PC-9 (cell line): ENCODE data around the gene ATXN7L2. TPM values are rescaled to one million over a fixed set of nuclear protein-coding genes. Genes with fewer than 3 reads are reported as not detected.
A peak's percentile ranks its signal among the peaks of the same experiment; 100 is the strongest.

Source experiments
- BruUV-seq: library from RNA; stranded (reverse); fragments of 400-500 nt; replicated peaks from 2 replicates; lab custom pipeline; 2021; lab: Mats Ljungman, UMichigan
- CTCF ChIA-PET: fragments of 300-600 bp; sonication (Branson Sonifier 250); formaldehyde crosslinking; loops from one replicate; lab custom pipeline; 2022; ENCODE audit warnings: antibody characterized with exemption; lab: Charles Lee
- POLR2A ChIA-PET: fragments of 300-600 bp; sonication (Branson Sonifier 250); formaldehyde crosslinking; loops from one replicate; lab custom pipeline; 2022; ENCODE audit warnings: antibody characterized with exemption; ENCODE audit not compliant: unreplicated experiment; lab: Charles Lee
- DNase-seq, 2 experiments: peaks; one replicate each; pipeline versions ENCODE4 v3.0.0 to v3.0.0-alpha.2; 2015 to 2022; ENCODE audit warnings: mixed read lengths in 1 of 2
- H2AFZ ChIP-seq: fragments of 200-600 bp; sonication (generic); 2 replicates; pipeline ENCODE4 v1.8.1; 2017; ENCODE audit warnings: antibody characterized with exemption
- H3F3A ChIP-seq: fragments of 200-600 bp; sonication (generic); 2 replicates; pipeline ENCODE4 v1.8.1; 2017; ENCODE audit warnings: antibody characterized with exemption, mild to moderate bottlenecking, low read depth; ENCODE audit not compliant: insufficient read depth
- H3K27ac ChIP-seq: fragments of 200-600 bp; sonication (generic); 2 replicates; pipeline ENCODE4 v1.6.1; 2016; ENCODE audit warnings: mixed run types
- H3K27me3 ChIP-seq: fragments of 200-600 bp; sonication (generic); 2 replicates; pipeline ENCODE4 v1.6.1; 2016; ENCODE audit warnings: low read depth, mixed run types; ENCODE audit not compliant: insufficient read depth
- H3K36me3 ChIP-seq: fragments of 200-600 bp; sonication (generic); 2 replicates; pipeline ENCODE4 v1.6.1; 2016; ENCODE audit warnings: low read depth, mixed run types
- H3K4me1 ChIP-seq: fragments of 200-600 bp; sonication (generic); replicated peaks from 2 replicates; pipeline ENCODE4 v1.6.1; 2016; ENCODE audit warnings: mixed run types; ENCODE audit not compliant: insufficient read depth
- H3K4me2 ChIP-seq: fragments of 200-600 bp; sonication (generic); 2 replicates; pipeline ENCODE4 v1.6.1; 2017; ENCODE audit warnings: mixed run types
- H3K4me3 ChIP-seq: fragments of 200-600 bp; sonication (generic); 2 replicates; pipeline ENCODE4 v1.6.1; 2016; ENCODE audit warnings: mixed run types
- H3K79me2 ChIP-seq: fragments of 200-600 bp; sonication (generic); 2 replicates; pipeline ENCODE4 v1.6.1; 2017; ENCODE audit warnings: low read depth, mixed run types
- H3K9me2 ChIP-seq: fragments of 200-600 bp; sonication (generic); 2 replicates; pipeline ENCODE4 v1.8.1; 2017; ENCODE audit warnings: mild to moderate bottlenecking; ENCODE audit not compliant: insufficient read depth
- H3K9me3 ChIP-seq: fragments of 200-600 bp; sonication (generic); 2 replicates; pipeline ENCODE4 v1.8.1; 2016; ENCODE audit warnings: low read depth; ENCODE audit not compliant: insufficient read depth
- H4K20me1 ChIP-seq: fragments of 200-600 bp; sonication (generic); 2 replicates; pipeline ENCODE4 v1.8.1; 2017; ENCODE audit not compliant: insufficient read depth
- EZH2 ChIP-seq: fragments of 200-600 bp; sonication (generic); IDR thresholded peaks from 2 replicates; pipeline ENCODE4 v1.8.0; 2017; ENCODE audit warnings: antibody characterized with exemption, low read depth
- intact Hi-C: fragments of 100-400 bp; cut with micrococcal nuclease; formaldehyde crosslinking; loops from one replicate; pipeline ENCODE4 v1.10.0; 2022; ENCODE audit not compliant: unreplicated experiment
- total RNA-seq: library from RNA; stranded (reverse); gene quantifications from 2 replicates; pipeline ENCODE4 v1.2.3, GENCODE V29; 2021
- TF ChIP-seq, protein P1 (sequence below): fragments of 200-600 bp; sonication (generic); conservative IDR thresholded peaks from 2 replicates; pipeline ENCODE4 v1.6.1; 2017; ENCODE audit warnings: mixed run types, antibody characterized with exemption, mild to moderate bottlenecking, moderate library complexity

ATXN7L2 gene
- total RNA-seq, 1 experiment from 2014 or later: 4.7 TPM

GRCh38 chr1:109488201-109488600 is 4.5 kb downstream of the ATXN7L2 start:
- H3F3A ChIP-seq: 0 out of 2 replicates have a peak, but pooled peaks cover 1% of the 10 kb centered on the region
- H4K20me1 ChIP-seq: no peaks in the 10 kb centered on the region
- no peaks in the 10 kb centered on the region for H3K9me3 ChIP-seq
- no peak overlapping the region for H2AFZ ChIP-seq
- H3K79me2 ChIP-seq: no peaks in the 10 kb centered on the region
- peaks cover 9% of the 10 kb centered on the region for H3K4me1 ChIP-seq
- BruUV-seq: no TSS peak
- POLR2A ChIA-PET: no interaction called here
- no peaks in the 10 kb centered on the region for H3K36me3 ChIP-seq
- TF ChIP-seq, protein P1, sequence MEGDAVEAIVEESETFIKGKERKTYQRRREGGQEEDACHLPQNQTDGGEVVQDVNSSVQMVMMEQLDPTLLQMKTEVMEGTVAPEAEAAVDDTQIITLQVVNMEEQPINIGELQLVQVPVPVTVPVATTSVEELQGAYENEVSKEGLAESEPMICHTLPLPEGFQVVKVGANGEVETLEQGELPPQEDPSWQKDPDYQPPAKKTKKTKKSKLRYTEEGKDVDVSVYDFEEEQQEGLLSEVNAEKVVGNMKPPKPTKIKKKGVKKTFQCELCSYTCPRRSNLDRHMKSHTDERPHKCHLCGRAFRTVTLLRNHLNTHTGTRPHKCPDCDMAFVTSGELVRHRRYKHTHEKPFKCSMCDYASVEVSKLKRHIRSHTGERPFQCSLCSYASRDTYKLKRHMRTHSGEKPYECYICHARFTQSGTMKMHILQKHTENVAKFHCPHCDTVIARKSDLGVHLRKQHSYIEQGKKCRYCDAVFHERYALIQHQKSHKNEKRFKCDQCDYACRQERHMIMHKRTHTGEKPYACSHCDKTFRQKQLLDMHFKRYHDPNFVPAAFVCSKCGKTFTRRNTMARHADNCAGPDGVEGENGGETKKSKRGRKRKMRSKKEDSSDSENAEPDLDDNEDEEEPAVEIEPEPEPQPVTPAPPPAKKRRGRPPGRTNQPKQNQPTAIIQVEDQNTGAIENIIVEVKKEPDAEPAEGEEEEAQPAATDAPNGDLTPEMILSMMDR: no peak; the same call in 1 of the 2 replicates
- TF ChIP-seq EZH2: no peak
- CTCF ChIA-PET: no interaction called here
- H3K4me2 ChIP-seq: no peak overlapping the region
- no peak overlapping the region for H3K4me3 ChIP-seq
- intact Hi-C loops: no loop called here
- no peaks in the 10 kb centered on the region for H3K9me2 ChIP-seq
- H3K27me3 ChIP-seq: no peaks in the 10 kb centered on the region
- H3K27ac ChIP-seq: no peak overlapping the region
- DNase-seq: no peak

DNA sequence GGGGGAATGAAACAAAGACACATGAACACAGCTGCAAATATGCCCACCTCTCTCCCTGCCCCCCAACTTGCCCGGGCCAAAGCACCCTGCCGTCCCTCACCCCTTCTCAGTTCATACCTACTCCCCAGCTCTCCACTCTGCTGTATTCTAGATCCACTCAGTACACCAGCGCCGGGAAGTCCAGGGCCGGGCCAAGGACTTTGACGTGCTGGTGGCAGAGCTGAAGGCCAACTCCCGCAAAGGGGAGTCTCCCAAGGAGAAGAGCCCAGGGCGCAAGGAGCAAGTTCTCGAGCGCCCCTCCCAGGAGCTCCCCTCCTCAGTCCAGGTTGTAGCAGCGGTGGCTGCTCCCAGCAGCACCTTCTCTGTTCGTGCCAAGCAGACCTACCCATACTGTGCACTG is 5.0 kb downstream of the ATXN7L2 start:
- POLR2A ChIA-PET: interaction anchor here (0.6 kb wide), 1 partner anchor 365 kb away, joined by 3 read pairs; no protein-coding TSS in a partner anchor
- TF ChIP-seq, protein P1: no peak
- no peak overlapping the region for H3K27ac ChIP-seq
- peaks cover 10% of the 10 kb centered on the region for H3K4me1 ChIP-seq
- no peaks in the 10 kb centered on the region for H3K36me3 ChIP-seq
- H3K9me3 ChIP-seq: no peaks in the 10 kb centered on the region
- intact Hi-C loops: no loop called here
- H3K79me2 ChIP-seq: no peaks in the 10 kb centered on the region
- no peak overlapping the region for H3K4me2 ChIP-seq
- no peaks in the 10 kb centered on the region for H3K9me2 ChIP-seq
- H3K27me3 ChIP-seq: no peaks in the 10 kb centered on the region
- CTCF ChIA-PET: no interaction called here
- no peak overlapping the region for H3K4me3 ChIP-seq
- H4K20me1 ChIP-seq: no peaks in the 10 kb centered on the region
- no peak for DNase-seq
- H3F3A ChIP-seq: 0 out of 2 replicates have a peak, but pooled peaks cover 6% of the 10 kb centered on the region
- no peak overlapping the region for H2AFZ ChIP-seq
- no TSS peak for BruUV-seq

DNA sequence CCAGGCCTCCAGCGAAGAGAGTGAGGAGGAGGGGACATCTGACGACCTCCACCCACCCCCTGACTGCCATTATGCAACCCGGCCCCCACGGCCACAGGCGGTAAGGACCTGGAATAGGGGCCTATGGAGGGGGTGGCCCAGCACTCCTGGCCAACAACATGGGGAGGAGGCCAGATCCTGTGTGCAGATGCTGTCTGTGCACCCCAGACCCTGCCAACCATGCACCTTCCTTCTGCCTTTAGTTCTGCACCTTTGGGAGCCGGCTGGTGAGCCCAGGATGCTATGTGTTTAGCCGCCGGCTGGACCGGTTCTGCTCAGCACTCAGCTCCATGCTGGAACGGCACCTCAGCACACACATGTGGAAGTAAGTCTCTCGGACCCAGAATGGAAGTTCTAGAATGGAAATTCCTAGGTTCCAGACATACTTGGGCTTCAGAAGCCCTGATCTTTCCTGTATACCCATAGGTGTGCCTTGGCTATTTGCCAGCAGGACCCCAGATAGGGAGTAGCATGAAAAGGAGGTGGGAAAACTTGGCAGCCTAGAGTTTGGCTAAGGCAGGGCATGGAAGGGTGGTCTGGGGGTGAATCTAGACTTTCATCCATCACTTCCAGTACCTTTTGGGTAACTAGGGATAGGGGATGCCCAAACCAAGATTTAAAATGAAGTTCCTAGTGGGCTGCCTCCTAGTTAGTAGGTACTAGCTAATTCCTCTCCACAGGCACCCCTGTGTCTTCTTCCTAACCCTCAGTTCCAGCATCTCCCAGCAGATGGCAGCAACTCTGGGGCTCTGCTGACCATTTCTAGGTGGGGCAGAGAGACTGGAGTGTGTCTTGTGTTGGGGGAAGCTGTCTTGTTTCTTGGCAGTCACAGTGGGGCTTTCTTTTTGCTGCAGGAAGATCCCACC is 6.6 kb downstream of the ATXN7L2 start:
- TF ChIP-seq, protein P1: peak; percentile 88
- TF ChIP-seq EZH2: no peak
- H3K4me2 ChIP-seq: no peak overlapping the region
- intact Hi-C loops: no loop called here
- ChIA-PET POLR2A (no interaction called here), CTCF (interaction anchor here (0.5 to 3.5 kb wide), 7 partner anchors 39 to 1822 kb away, joined by 3 to 25 read pairs (median 4); no protein-coding TSS in a partner anchor)
- BruUV-seq: no TSS peak
- H3K27ac ChIP-seq: no peak overlapping the region
- peaks cover 14% of the 10 kb centered on the region; the same call in 1 of the 2 replicates for H3F3A ChIP-seq
- H3K27me3 ChIP-seq: no peaks in the 10 kb centered on the region
- H3K79me2 ChIP-seq: peaks cover 9% of the 10 kb centered on the region
- H3K4me3 ChIP-seq: no peak overlapping the region
- H4K20me1 ChIP-seq: no peaks in the 10 kb centered on the region; the same call in 1 of the 2 replicates
- H3K4me1 ChIP-seq: peaks cover 11% of the 10 kb centered on the region
- no peak overlapping the region for H2AFZ ChIP-seq
- DNase-seq: peak; percentile 55 to 61
- H3K36me3 ChIP-seq: no peaks in the 10 kb centered on the region
- no peaks in the 10 kb centered on the region for H3K9me3 ChIP-seq
- H3K9me2 ChIP-seq: no peaks in the 10 kb centered on the region
